ENCODE results near the gene RNF220. TPM values are rescaled to one million over a fixed set of nuclear protein-coding genes. Genes with fewer than 3 reads are reported as not detected.
A peak's percentile ranks its signal among the peaks of the same experiment; 100 is the strongest.

Gene RNF220
- total and polyA plus RNA-seq, 2 of the 13 experiments (the other 11 are each of a cell fraction or from before 2014, with no cell fraction given), result 48.2 to 72.1 TPM

- TF ChIP-seq ZBTB2 (CRISPR knock-in tag; IDR thresholded peaks at IDR 0.05; ENCODE audit: low read depth), result peak; percentile 81
- no peak for TF ChIP-seq ZNF646 (CRISPR knock-in tag; IDR thresholded peaks at IDR 0.05)
- TF ChIP-seq ZNF235 (CRISPR knock-in tag; IDR thresholded peaks at IDR 0.05; ENCODE audit: borderline replicate concordance), result peak; percentile 63; the same call in 1 of the 2 replicates
- peak; percentile 51; the same call in 1 of the 2 replicates for TF ChIP-seq BRF2 (CRISPR knock-in tag; IDR thresholded peaks at IDR 0.05)
- no peak; the same call in 1 of the 2 replicates for TF ChIP-seq ZNF558 (CRISPR knock-in tag; IDR thresholded peaks at IDR 0.05; ENCODE audit: borderline replicate concordance)
- TF ChIP-seq SMARCC2 (IDR thresholded peaks at IDR 0.05), result no peak
- TF ChIP-seq SYNCRIP (IDR thresholded peaks at IDR 0.05; ENCODE audit: insufficient read depth, low read depth, low read length), result no peak
- no peak for TF ChIP-seq HNRNPH1 (optimal IDR thresholded peaks at IDR 0.05; ENCODE audit: low read depth, low read length)
- TF ChIP-seq, protein P1, sequence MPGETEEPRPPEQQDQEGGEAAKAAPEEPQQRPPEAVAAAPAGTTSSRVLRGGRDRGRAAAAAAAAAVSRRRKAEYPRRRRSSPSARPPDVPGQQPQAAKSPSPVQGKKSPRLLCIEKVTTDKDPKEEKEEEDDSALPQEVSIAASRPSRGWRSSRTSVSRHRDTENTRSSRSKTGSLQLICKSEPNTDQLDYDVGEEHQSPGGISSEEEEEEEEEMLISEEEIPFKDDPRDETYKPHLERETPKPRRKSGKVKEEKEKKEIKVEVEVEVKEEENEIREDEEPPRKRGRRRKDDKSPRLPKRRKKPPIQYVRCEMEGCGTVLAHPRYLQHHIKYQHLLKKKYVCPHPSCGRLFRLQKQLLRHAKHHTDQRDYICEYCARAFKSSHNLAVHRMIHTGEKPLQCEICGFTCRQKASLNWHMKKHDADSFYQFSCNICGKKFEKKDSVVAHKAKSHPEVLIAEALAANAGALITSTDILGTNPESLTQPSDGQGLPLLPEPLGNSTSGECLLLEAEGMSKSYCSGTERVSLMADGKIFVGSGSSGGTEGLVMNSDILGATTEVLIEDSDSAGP (CRISPR knock-in tag; IDR thresholded peaks at IDR 0.05; ENCODE audit: borderline replicate concordance), result peak; percentile 49
- no peak; the same call in 1 of the 2 replicates for TF ChIP-seq ZNF34 (CRISPR knock-in tag; IDR thresholded peaks at IDR 0.05; ENCODE audit: borderline replicate concordance)
- TF ChIP-seq HIC2 (CRISPR knock-in tag; IDR thresholded peaks at IDR 0.05; ENCODE audit: low read depth), result peak; percentile 48; the same call in 1 of the 2 replicates
- TF ChIP-seq TOE1 (CRISPR knock-in tag; IDR thresholded peaks at IDR 0.05), result 0 out of 2 replicates have a peak, but pooled peaks have one; percentile 51
- TF ChIP-seq SMYD3 (CRISPR knock-in tag; IDR thresholded peaks at IDR 0.05), result no peak
- no peak for TF ChIP-seq SIX4 (CRISPR knock-in tag; IDR thresholded peaks at IDR 0.05)
- no peak for TF ChIP-seq CHCHD3 (CRISPR knock-in tag; IDR thresholded peaks at IDR 0.05)
Measured at GRCh38 chr1:44631647-44632539, 226.8 kb downstream of the RNF220 start (continued).
